Astrocyte (in vitro differentiated cells and primary cell): ENCODE results near the gene CSNK1G3. TPM values are rescaled to one million over a fixed set of nuclear protein-coding genes. Genes with fewer than 3 reads are reported as not detected.

Experiments
- DNase-seq: peaks from one replicate; pipeline ENCODE4 v3.0.0-alpha.2; 2010; ENCODE audit warnings: low read depth
- FAIRE-seq: peaks from 2 replicates; lab custom pipeline; 2011; peaks lifted over from hg19 to GRCh38; lab: Jason Lieb, UNC
- H2AFZ ChIP-seq: 2 replicates; pipeline ENCODE4 v1.6.0; 2012; ENCODE audit warnings: low read depth, low read length, inconsistent platforms
- H3K27ac ChIP-seq: 2 replicates; pipeline ENCODE4 v1.5.1; 2011; ENCODE audit warnings: low read depth, low read length, inconsistent platforms
- H3K27me3 ChIP-seq: 2 replicates; pipeline ENCODE4 v1.6.0; 2011; ENCODE audit warnings: low read length, inconsistent platforms; ENCODE audit not compliant: insufficient read depth
- H3K36me3 ChIP-seq: 2 replicates; pipeline ENCODE4 v1.5.1; 2011; ENCODE audit warnings: low read length, inconsistent platforms; ENCODE audit not compliant: insufficient read depth
- H3K4me1 ChIP-seq: 2 replicates; pipeline ENCODE4 v1.5.1; 2011; ENCODE audit warnings: low read length, inconsistent platforms; ENCODE audit not compliant: insufficient read depth
- H3K4me2 ChIP-seq: 2 replicates; pipeline ENCODE4 v1.6.0; 2012; ENCODE audit warnings: low read length, inconsistent platforms
- H3K4me3 ChIP-seq: 2 replicates; pipeline ENCODE4 v1.5.1; 2011; ENCODE audit warnings: low read depth, mild to moderate bottlenecking, low read length, inconsistent platforms; ENCODE audit not compliant: insufficient read depth
- H3K79me2 ChIP-seq: 2 replicates; pipeline ENCODE4 v1.6.0; 2012; ENCODE audit warnings: mild to moderate bottlenecking, low read length, inconsistent platforms; ENCODE audit not compliant: insufficient read depth
- H3K9ac ChIP-seq: 2 replicates; pipeline ENCODE4 v1.6.0; 2012; ENCODE audit warnings: mild to moderate bottlenecking, low read length, inconsistent platforms
- H3K9me3 ChIP-seq: 2 replicates; pipeline ENCODE4 v1.5.1; 2012; ENCODE audit warnings: low read depth, mild to moderate bottlenecking, low read length, inconsistent platforms; ENCODE audit not compliant: insufficient read depth
- H4K20me1 ChIP-seq: 2 replicates; pipeline ENCODE4 v1.6.0; 2012; ENCODE audit warnings: low read length, inconsistent platforms; ENCODE audit not compliant: insufficient read depth
- H3K27ac Mint-ChIP-seq: one replicate; pipeline ENCODE4 v1.8.0; 2021; ENCODE audit warnings: mild to moderate bottlenecking, mixed read lengths; ENCODE audit not compliant: unreplicated experiment
- H3K27me3 Mint-ChIP-seq: one replicate; pipeline ENCODE4 v1.8.0; 2021; ENCODE audit warnings: low read depth, mixed read lengths; ENCODE audit not compliant: unreplicated experiment
- H3K36me3 Mint-ChIP-seq: one replicate; pipeline ENCODE4 v1.8.0; 2021; ENCODE audit warnings: low read depth, mixed read lengths; ENCODE audit not compliant: unreplicated experiment
- H3K4me1 Mint-ChIP-seq: one replicate; pipeline ENCODE4 v1.8.0; 2021; ENCODE audit warnings: low read depth, mixed read lengths; ENCODE audit not compliant: unreplicated experiment
- H3K4me3 Mint-ChIP-seq: one replicate; pipeline ENCODE4 v1.8.0; 2021; ENCODE audit warnings: mild to moderate bottlenecking, moderate library complexity, mixed read lengths; ENCODE audit not compliant: unreplicated experiment
- H3K9me3 Mint-ChIP-seq: one replicate; pipeline ENCODE4 v1.8.0; 2021; ENCODE audit warnings: mild to moderate bottlenecking, mixed read lengths; ENCODE audit not compliant: unreplicated experiment
- EZH2 ChIP-seq: IDR thresholded peaks from 2 replicates; pipeline ENCODE4 v1.6.1; 2012; ENCODE audit warnings: mild to moderate bottlenecking, low read length, inconsistent platforms; ENCODE audit not compliant: insufficient read depth
- total RNA-seq: library from RNA; stranded (reverse); gene quantifications from 2 replicates; pipeline ENCODE4 v1.2.1, GENCODE V29; 2021
- TF ChIP-seq, protein P1 (sequence below): IDR thresholded peaks from 2 replicates; pipeline ENCODE4 v1.5.1; 2011; ENCODE audit warnings: low read depth, mild to moderate bottlenecking, inconsistent platforms, low read length, moderate library complexity; ENCODE audit not compliant: insufficient read depth

Gene CSNK1G3
- total RNA-seq, 1 donor from 2014 or later, result 59.4 TPM

GRCh38 chr5:123549256-123549904 is 37.4 kb downstream of the CSNK1G3 start:
- H3K4me3 ChIP-seq, result no peak overlapping the region
- FAIRE-seq, result no peak
- H3K4me2 ChIP-seq, result no peak overlapping the region
- DNase-seq, result no peak
- no peaks in the 10 kb centered on the region for H3K4me1 ChIP-seq
- H3K36me3 ChIP-seq, result peaks cover 4% of the 10 kb centered on the region
- no peak overlapping the region for H3K9ac ChIP-seq
- H3K79me2 ChIP-seq, result peaks cover 41% of the 10 kb centered on the region
- Mint-ChIP-seq H3K9me3 (no peaks in the 10 kb centered on the region), H3K4me1 (peaks cover 1% of the 10 kb centered on the region), H3K4me3 (no peak overlapping the region), H3K27me3 (no peaks in the 10 kb centered on the region), H3K27ac (no peak overlapping the region), H3K36me3 (peaks cover 2% of the 10 kb centered on the region)
- H3K9me3 ChIP-seq, result no peaks in the 10 kb centered on the region
- no peaks in the 10 kb centered on the region for H3K27me3 ChIP-seq
- no peak overlapping the region for H2AFZ ChIP-seq
- H4K20me1 ChIP-seq, result peaks cover 28% of the 10 kb centered on the region
- no peak overlapping the region for H3K27ac ChIP-seq
- TF ChIP-seq, protein P1, sequence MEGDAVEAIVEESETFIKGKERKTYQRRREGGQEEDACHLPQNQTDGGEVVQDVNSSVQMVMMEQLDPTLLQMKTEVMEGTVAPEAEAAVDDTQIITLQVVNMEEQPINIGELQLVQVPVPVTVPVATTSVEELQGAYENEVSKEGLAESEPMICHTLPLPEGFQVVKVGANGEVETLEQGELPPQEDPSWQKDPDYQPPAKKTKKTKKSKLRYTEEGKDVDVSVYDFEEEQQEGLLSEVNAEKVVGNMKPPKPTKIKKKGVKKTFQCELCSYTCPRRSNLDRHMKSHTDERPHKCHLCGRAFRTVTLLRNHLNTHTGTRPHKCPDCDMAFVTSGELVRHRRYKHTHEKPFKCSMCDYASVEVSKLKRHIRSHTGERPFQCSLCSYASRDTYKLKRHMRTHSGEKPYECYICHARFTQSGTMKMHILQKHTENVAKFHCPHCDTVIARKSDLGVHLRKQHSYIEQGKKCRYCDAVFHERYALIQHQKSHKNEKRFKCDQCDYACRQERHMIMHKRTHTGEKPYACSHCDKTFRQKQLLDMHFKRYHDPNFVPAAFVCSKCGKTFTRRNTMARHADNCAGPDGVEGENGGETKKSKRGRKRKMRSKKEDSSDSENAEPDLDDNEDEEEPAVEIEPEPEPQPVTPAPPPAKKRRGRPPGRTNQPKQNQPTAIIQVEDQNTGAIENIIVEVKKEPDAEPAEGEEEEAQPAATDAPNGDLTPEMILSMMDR, result no peak
- no peak for TF ChIP-seq EZH2

DNA sequence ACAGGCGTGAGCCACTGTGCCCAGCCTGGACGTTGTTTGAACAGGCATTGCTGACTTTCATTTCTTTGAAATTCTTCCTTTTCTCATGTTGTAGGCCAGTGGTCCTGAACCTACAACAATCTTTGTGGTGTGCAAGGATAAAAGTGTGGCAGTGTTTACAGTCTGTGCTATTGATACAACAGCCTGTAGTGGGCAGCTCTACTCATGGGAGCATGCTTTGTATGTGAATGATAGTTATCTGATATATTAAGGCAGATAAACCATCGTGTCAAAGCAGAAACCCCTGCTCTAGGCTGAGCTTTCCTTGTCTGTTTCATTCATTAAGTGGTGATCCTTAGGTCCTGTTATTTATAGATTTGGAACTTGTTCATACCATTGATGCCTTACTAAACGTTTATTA is 42.6 kb downstream of the CSNK1G3 start:
- FAIRE-seq, result no peak
- Histone ChIP-seq H4K20me1 (peaks cover 18% of the 10 kb centered on the region), H3K9ac (no peak overlapping the region), H3K4me3 (no peak overlapping the region), H3K9me3 (no peaks in the 10 kb centered on the region), H3K36me3 (peaks cover 4% of the 10 kb centered on the region), H3K79me2 (peaks cover 19% of the 10 kb centered on the region), H3K4me1 (no peaks in the 10 kb centered on the region), H3K27me3 (no peaks in the 10 kb centered on the region), H2AFZ (no peak overlapping the region), H3K4me2 (no peak overlapping the region), H3K27ac (no peak overlapping the region)
- Mint-ChIP-seq H3K4me1 (peaks cover under 1% of the 10 kb centered on the region), H3K9me3 (no peaks in the 10 kb centered on the region), H3K36me3 (peaks cover 2% of the 10 kb centered on the region), H3K27ac (no peak overlapping the region), H3K27me3 (no peaks in the 10 kb centered on the region), H3K4me3 (no peak overlapping the region)
- no peak for DNase-seq
- no peak for TF ChIP-seq EZH2
- TF ChIP-seq, protein P1, result no peak

- Mint-ChIP-seq H3K4me3 (no peak overlapping the region), H3K4me1 (no peaks in the 10 kb centered on the region), H3K36me3 (peaks cover 2% of the 10 kb centered on the region), H3K27me3 (no peaks in the 10 kb centered on the region), H3K27ac (no peak overlapping the region), H3K9me3 (no peaks in the 10 kb centered on the region)
- no peak overlapping the region for H3K4me3 ChIP-seq
- peaks cover 4% of the 10 kb centered on the region for H3K36me3 ChIP-seq
- DNase-seq, result no peak
- TF ChIP-seq, protein P1, result no peak
- no peak for TF ChIP-seq EZH2
- FAIRE-seq, result no peak
- no peak overlapping the region for H3K4me2 ChIP-seq
- no peak overlapping the region for H2AFZ ChIP-seq
- H3K79me2 ChIP-seq, result peaks cover 15% of the 10 kb centered on the region
- no peaks in the 10 kb centered on the region for H3K4me1 ChIP-seq
- no peaks in the 10 kb centered on the region for H3K27me3 ChIP-seq
- H3K9ac ChIP-seq, result no peak overlapping the region
- H4K20me1 ChIP-seq, result peaks cover 20% of the 10 kb centered on the region
- H3K27ac ChIP-seq, result no peak overlapping the region
- H3K9me3 ChIP-seq, result no peaks in the 10 kb centered on the region
Observed at GRCh38 chr5:123557907-123558306, 45.9 kb downstream of the CSNK1G3 start.
